WTC11 (cell line): Measurements from ENCODE around the gene TMEM19. TPM values are rescaled to one million over a fixed set of nuclear protein-coding genes. Genes with fewer than 3 reads are reported as not detected.

Source experiments
- ATAC-seq: fragments of 200-7000 bp; cut with Tn5 transposase; 2 replicates; pipeline ENCODE4 v1.10.0; 2021; ENCODE audit warnings: mild to moderate bottlenecking, moderate library complexity
- CTCF ChIA-PET: fragments of 300-600 bp; sonication (Branson Sonifier 250); formaldehyde crosslinking; loops from one replicate; lab custom pipeline; 2021; ENCODE audit warnings: antibody characterized with exemption; lab: Charles Lee
- POLR2A ChIA-PET: fragments of 350-600 bp; sonication (Branson Sonifier 250); formaldehyde crosslinking; loops from one replicate; lab custom pipeline; 2021; ENCODE audit warnings: antibody characterized with exemption; lab: Charles Lee
- DNase-seq: peaks from one replicate; pipeline ENCODE4 v3.0.0; 2021; ENCODE audit warnings: low spot score
- H3K27ac Mint-ChIP-seq: 2 replicates; pipeline ENCODE4 v1.8.0; 2021; ENCODE audit warnings: mixed read lengths
- H3K27me3 Mint-ChIP-seq: 2 replicates; pipeline ENCODE4 v1.8.0; 2021; ENCODE audit warnings: low read depth, mild to moderate bottlenecking, moderate library complexity, mixed read lengths
- H3K36me3 Mint-ChIP-seq: 2 replicates; pipeline ENCODE4 v1.8.0; 2021; ENCODE audit warnings: mixed read lengths
- H3K4me1 Mint-ChIP-seq: 2 replicates; pipeline ENCODE4 v1.8.0; 2022; ENCODE audit warnings: mixed read lengths
- H3K4me3 Mint-ChIP-seq: 2 replicates; pipeline ENCODE4 v1.8.0; 2021; ENCODE audit warnings: mild to moderate bottlenecking, moderate library complexity, mixed read lengths
- H3K9me3 Mint-ChIP-seq: 2 replicates; pipeline ENCODE4 v1.8.0; 2021; ENCODE audit warnings: mixed read lengths
- ERG ChIP-seq: fragments of 250-450 bp; sonication (Bioruptor Pico); IDR thresholded peaks from 2 replicates; pipeline ENCODE4 v1.8.0; 2021; ENCODE audit warnings: mild to moderate bottlenecking
- ETV6 ChIP-seq: sonication (generic); formaldehyde crosslinking; IDR thresholded peaks from 2 replicates; pipeline ENCODE4 v1.8.1; 2022; ENCODE audit warnings: mild to moderate bottlenecking, missing genetic modification reagents
- FOXJ3 ChIP-seq: sonication (generic); formaldehyde crosslinking; IDR thresholded peaks from 2 replicates; pipeline ENCODE4 v1.9.0; 2021; ENCODE audit warnings: missing genetic modification reagents, mild to moderate bottlenecking, borderline replicate concordance
- FOXK1 ChIP-seq: sonication (generic); formaldehyde crosslinking; IDR thresholded peaks from 2 replicates; pipeline ENCODE4 v1.8.0; 2022; ENCODE audit warnings: mild to moderate bottlenecking, moderate library complexity, missing genetic modification reagents
- GABPB1 ChIP-seq: sonication (generic); formaldehyde crosslinking; IDR thresholded peaks from 2 replicates; pipeline ENCODE4 v1.8.1; 2023; ENCODE audit warnings: mild to moderate bottlenecking, missing genetic modification reagents
- HMGXB4 ChIP-seq: sonication (generic); formaldehyde crosslinking; IDR thresholded peaks from 2 replicates; pipeline ENCODE4 v1.8.1; 2023; ENCODE audit warnings: mild to moderate bottlenecking, moderate library complexity, missing genetic modification reagents
- JUN ChIP-seq: sonication (generic); formaldehyde crosslinking; IDR thresholded peaks from 2 replicates; pipeline ENCODE4 v1.8.0; 2023; ENCODE audit warnings: mild to moderate bottlenecking, missing genetic modification reagents
- SMAD3 ChIP-seq: sonication (generic); formaldehyde crosslinking; IDR thresholded peaks from 2 replicates; pipeline ENCODE4 v1.8.0; 2022; ENCODE audit warnings: missing genetic modification reagents, mild to moderate bottlenecking, borderline replicate concordance
- SP1 ChIP-seq: sonication (generic); formaldehyde crosslinking; conservative IDR thresholded peaks from 2 replicates; pipeline ENCODE4 v1.8.1; 2022; ENCODE audit warnings: missing genetic modification reagents
- TCF7 ChIP-seq: sonication (generic); formaldehyde crosslinking; IDR thresholded peaks from 2 replicates; pipeline ENCODE4 v1.8.0; 2022; ENCODE audit warnings: mild to moderate bottlenecking, low read depth, missing genetic modification reagents, moderate library complexity
- TEAD1 ChIP-seq: sonication (generic); formaldehyde crosslinking; IDR thresholded peaks from 2 replicates; pipeline ENCODE4 v1.8.0; 2022; ENCODE audit warnings: mild to moderate bottlenecking, missing genetic modification reagents
- TEAD4 ChIP-seq: sonication (generic); formaldehyde crosslinking; IDR thresholded peaks from 2 replicates; pipeline ENCODE4 v1.8.0; 2022; ENCODE audit warnings: mild to moderate bottlenecking, missing genetic modification reagents
- TP53 ChIP-seq: sonication (generic); formaldehyde crosslinking; IDR thresholded peaks from 2 replicates; pipeline ENCODE4 v1.8.1; 2023; ENCODE audit warnings: mild to moderate bottlenecking, missing genetic modification reagents
- USF1 ChIP-seq: sonication (generic); formaldehyde crosslinking; IDR thresholded peaks from 2 replicates; pipeline ENCODE4 v1.8.0; 2022; ENCODE audit warnings: mild to moderate bottlenecking, missing genetic modification reagents
- ZBTB21 ChIP-seq: sonication (generic); formaldehyde crosslinking; IDR thresholded peaks from 2 replicates; pipeline ENCODE4 v1.8.1; 2023; ENCODE audit warnings: mild to moderate bottlenecking, missing genetic modification reagents, borderline replicate concordance
- ZNF281 ChIP-seq: sonication (generic); formaldehyde crosslinking; IDR thresholded peaks from 2 replicates; pipeline ENCODE4 v1.8.0; 2023; ENCODE audit warnings: mild to moderate bottlenecking, missing genetic modification reagents
- ZNF423 ChIP-seq: fragments of 250-450 bp; sonication (Bioruptor Pico); IDR thresholded peaks from 2 replicates; pipeline ENCODE4 v2.1.2; 2022; ENCODE audit warnings: mild to moderate bottlenecking, moderate library complexity
- total RNA-seq: library from RNA; stranded (reverse); gene quantifications from 3 replicates; pipeline ENCODE4 v1.2.3, GENCODE V29; 2021
- TF ChIP-seq, protein P1 (sequence below): sonication (generic); formaldehyde crosslinking; IDR thresholded peaks from 2 replicates; pipeline ENCODE4 v1.8.0; 2022; ENCODE audit warnings: mild to moderate bottlenecking, missing genetic modification reagents
- TF ChIP-seq, protein P2 (sequence below): fragments of 250-450 bp; sonication (Bioruptor Pico); IDR thresholded peaks from 2 replicates; pipeline ENCODE4 v1.9.0; 2021; ENCODE audit warnings: mild to moderate bottlenecking
- TF ChIP-seq, protein P3 (sequence below): fragments of 250-450 bp; sonication (Bioruptor Pico); IDR thresholded peaks from 2 replicates; pipeline ENCODE4 v1.9.0; 2021; ENCODE audit warnings: mild to moderate bottlenecking, borderline replicate concordance

Gene TMEM19
- total RNA-seq, 1 experiment from 2014 or later = 11.7 TPM

GRCh38 chr12:71663561-71664410 is 22.1 kb upstream of the TMEM19 start, which contains the start of the genes THAP2 and ZFC3H1:
THAP2 (plus strand) TSS chr12:71664301; CDS start chr12:71664510, 209 bp downstream.
ZFC3H1 (minus strand) TSS chr12:71663848; CDS start chr12:71663610, 238 bp downstream.
- peaks cover 16% of the 10 kb centered on the region for H3K4me1 Mint-ChIP-seq
- H3K27me3 Mint-ChIP-seq = no peaks in the 10 kb centered on the region
- H3K9me3 Mint-ChIP-seq = no peaks in the 10 kb centered on the region
- ChIA-PET CTCF (interaction anchor here (0.8 to 2.7 kb wide), 9 partner anchors 22 to 91 kb away, joined by 3 to 30 read pairs (median 4); partner anchors contain the start of genes RAB21 and TMEM19), POLR2A (interaction anchor here (0.7 to 3.0 kb wide), 15 partner anchors 9 to 225 kb away, joined by 3 to 45 read pairs (median 4); partner anchors contain the start of genes RAB21 and TMEM19)
- H3K27ac Mint-ChIP-seq = peak within 1 kb of the TSS; percentile 100
- peak; percentile 91 for DNase-seq
- peaks cover 19% of the 10 kb centered on the region for H3K36me3 Mint-ChIP-seq
- H3K4me3 Mint-ChIP-seq = peak within 1 kb of the TSS; percentile 91
- peak; percentile 94 for ATAC-seq
- TF ChIP-seq ERG (CRISPR knock-in tag) = no peak
- TF ChIP-seq, protein P1, sequence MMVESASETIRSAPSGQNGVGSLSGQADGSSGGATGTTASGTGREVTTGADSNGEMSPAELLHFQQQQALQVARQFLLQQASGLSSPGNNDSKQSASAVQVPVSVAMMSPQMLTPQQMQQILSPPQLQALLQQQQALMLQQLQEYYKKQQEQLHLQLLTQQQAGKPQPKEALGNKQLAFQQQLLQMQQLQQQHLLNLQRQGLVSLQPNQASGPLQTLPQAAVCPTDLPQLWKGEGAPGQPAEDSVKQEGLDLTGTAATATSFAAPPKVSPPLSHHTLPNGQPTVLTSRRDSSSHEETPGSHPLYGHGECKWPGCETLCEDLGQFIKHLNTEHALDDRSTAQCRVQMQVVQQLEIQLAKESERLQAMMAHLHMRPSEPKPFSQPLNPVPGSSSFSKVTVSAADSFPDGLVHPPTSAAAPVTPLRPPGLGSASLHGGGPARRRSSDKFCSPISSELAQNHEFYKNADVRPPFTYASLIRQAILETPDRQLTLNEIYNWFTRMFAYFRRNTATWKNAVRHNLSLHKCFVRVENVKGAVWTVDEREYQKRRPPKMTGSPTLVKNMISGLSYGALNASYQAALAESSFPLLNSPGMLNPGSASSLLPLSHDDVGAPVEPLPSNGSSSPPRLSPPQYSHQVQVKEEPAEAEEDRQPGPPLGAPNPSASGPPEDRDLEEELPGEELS (CRISPR knock-in tag) = 0 out of 2 replicates have a peak, but pooled peaks have one; percentile 39
- TF ChIP-seq FOXK1 (CRISPR knock-in tag) = peak; percentile 76
- TF ChIP-seq ZBTB21 (CRISPR knock-in tag) = no peak
- TF ChIP-seq SP1 (CRISPR knock-in tag) = peak; percentile 56; the same call in 1 of the 2 replicates
- no peak for TF ChIP-seq TEAD1 (CRISPR knock-in tag)
- TF ChIP-seq ZNF281 (CRISPR knock-in tag) = no peak
- TF ChIP-seq FOXJ3 = no peak
- TF ChIP-seq JUN (CRISPR knock-in tag) = no peak
- peak; percentile 60; the same call in 1 of the 2 replicates for TF ChIP-seq SMAD3 (CRISPR knock-in tag)
- TF ChIP-seq USF1 (CRISPR knock-in tag) = no peak
- peak; percentile 74 for TF ChIP-seq GABPB1 (CRISPR knock-in tag)
- TF ChIP-seq ETV6 (CRISPR knock-in tag) = peak; percentile 49; the same call in 1 of the 2 replicates
- 0 out of 2 replicates have a peak, but pooled peaks have one; percentile 13 for TF ChIP-seq HMGXB4 (CRISPR knock-in tag)
- TF ChIP-seq, protein P2, sequence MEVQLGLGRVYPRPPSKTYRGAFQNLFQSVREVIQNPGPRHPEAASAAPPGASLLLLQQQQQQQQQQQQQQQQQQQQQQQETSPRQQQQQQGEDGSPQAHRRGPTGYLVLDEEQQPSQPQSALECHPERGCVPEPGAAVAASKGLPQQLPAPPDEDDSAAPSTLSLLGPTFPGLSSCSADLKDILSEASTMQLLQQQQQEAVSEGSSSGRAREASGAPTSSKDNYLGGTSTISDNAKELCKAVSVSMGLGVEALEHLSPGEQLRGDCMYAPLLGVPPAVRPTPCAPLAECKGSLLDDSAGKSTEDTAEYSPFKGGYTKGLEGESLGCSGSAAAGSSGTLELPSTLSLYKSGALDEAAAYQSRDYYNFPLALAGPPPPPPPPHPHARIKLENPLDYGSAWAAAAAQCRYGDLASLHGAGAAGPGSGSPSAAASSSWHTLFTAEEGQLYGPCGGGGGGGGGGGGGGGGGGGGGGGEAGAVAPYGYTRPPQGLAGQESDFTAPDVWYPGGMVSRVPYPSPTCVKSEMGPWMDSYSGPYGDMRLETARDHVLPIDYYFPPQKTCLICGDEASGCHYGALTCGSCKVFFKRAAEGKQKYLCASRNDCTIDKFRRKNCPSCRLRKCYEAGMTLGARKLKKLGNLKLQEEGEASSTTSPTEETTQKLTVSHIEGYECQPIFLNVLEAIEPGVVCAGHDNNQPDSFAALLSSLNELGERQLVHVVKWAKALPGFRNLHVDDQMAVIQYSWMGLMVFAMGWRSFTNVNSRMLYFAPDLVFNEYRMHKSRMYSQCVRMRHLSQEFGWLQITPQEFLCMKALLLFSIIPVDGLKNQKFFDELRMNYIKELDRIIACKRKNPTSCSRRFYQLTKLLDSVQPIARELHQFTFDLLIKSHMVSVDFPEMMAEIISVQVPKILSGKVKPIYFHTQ (CRISPR knock-in tag) = no peak
- no peak for TF ChIP-seq TCF7 (CRISPR knock-in tag)
- no peak for TF ChIP-seq ZNF423 (CRISPR knock-in tag)
- TF ChIP-seq TEAD4 (CRISPR knock-in tag) = no peak
- TF ChIP-seq, protein P3, sequence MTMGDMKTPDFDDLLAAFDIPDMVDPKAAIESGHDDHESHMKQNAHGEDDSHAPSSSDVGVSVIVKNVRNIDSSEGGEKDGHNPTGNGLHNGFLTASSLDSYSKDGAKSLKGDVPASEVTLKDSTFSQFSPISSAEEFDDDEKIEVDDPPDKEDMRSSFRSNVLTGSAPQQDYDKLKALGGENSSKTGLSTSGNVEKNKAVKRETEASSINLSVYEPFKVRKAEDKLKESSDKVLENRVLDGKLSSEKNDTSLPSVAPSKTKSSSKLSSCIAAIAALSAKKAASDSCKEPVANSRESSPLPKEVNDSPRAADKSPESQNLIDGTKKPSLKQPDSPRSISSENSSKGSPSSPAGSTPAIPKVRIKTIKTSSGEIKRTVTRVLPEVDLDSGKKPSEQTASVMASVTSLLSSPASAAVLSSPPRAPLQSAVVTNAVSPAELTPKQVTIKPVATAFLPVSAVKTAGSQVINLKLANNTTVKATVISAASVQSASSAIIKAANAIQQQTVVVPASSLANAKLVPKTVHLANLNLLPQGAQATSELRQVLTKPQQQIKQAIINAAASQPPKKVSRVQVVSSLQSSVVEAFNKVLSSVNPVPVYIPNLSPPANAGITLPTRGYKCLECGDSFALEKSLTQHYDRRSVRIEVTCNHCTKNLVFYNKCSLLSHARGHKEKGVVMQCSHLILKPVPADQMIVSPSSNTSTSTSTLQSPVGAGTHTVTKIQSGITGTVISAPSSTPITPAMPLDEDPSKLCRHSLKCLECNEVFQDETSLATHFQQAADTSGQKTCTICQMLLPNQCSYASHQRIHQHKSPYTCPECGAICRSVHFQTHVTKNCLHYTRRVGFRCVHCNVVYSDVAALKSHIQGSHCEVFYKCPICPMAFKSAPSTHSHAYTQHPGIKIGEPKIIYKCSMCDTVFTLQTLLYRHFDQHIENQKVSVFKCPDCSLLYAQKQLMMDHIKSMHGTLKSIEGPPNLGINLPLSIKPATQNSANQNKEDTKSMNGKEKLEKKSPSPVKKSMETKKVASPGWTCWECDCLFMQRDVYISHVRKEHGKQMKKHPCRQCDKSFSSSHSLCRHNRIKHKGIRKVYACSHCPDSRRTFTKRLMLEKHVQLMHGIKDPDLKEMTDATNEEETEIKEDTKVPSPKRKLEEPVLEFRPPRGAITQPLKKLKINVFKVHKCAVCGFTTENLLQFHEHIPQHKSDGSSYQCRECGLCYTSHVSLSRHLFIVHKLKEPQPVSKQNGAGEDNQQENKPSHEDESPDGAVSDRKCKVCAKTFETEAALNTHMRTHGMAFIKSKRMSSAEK (CRISPR knock-in tag) = no peak
- TF ChIP-seq TP53 = peak; percentile 27; the same call in 1 of the 2 replicates
